Bronchial epithelial cell (primary cell): Measurements from ENCODE around the gene ARFGAP1. TPM values are rescaled to one million over a fixed set of nuclear protein-coding genes. Genes with fewer than 3 reads are reported as not detected.

Experiments
- DNase-seq: peaks from one replicate; pipeline ENCODE4 v3.0.0-alpha.2; 2010; ENCODE audit warnings: low read depth
- FAIRE-seq: peaks from 2 replicates; lab custom pipeline; 2011; peaks lifted over from hg19 to GRCh38; lab: Jason Lieb, UNC
- H3K27me3 ChIP-seq: 2 replicates; pipeline ENCODE4 v1.5.1; 2011; ENCODE audit warnings: low read length; ENCODE audit not compliant: control insufficient read depth, insufficient read depth
- H3K36me3 ChIP-seq: 2 replicates; pipeline ENCODE4 v1.5.1; 2011; ENCODE audit warnings: low read length; ENCODE audit not compliant: control insufficient read depth, insufficient read depth
- H3K4me3 ChIP-seq: 2 replicates; pipeline ENCODE4 v1.5.1; 2011; ENCODE audit warnings: mild to moderate bottlenecking, low read depth, low read length, control low read depth
- total RNA-seq: library from RNA; depleted of rRNA; stranded (reverse); fragments of >200 nt; gene quantifications from 2 replicates; pipeline ENCODE4 v1.2.1, GENCODE V29; 2014
- TF ChIP-seq, protein P1 (sequence below): IDR thresholded peaks from 2 replicates; pipeline ENCODE4 v1.5.1; 2011; ENCODE audit warnings: mild to moderate bottlenecking, moderate library complexity, low read length, control low read depth, inconsistent platforms; ENCODE audit not compliant: insufficient read depth, severe bottlenecking

ARFGAP1 gene
- total RNA-seq, 1 donor from 2014 or later: 49.2 TPM

DNA sequence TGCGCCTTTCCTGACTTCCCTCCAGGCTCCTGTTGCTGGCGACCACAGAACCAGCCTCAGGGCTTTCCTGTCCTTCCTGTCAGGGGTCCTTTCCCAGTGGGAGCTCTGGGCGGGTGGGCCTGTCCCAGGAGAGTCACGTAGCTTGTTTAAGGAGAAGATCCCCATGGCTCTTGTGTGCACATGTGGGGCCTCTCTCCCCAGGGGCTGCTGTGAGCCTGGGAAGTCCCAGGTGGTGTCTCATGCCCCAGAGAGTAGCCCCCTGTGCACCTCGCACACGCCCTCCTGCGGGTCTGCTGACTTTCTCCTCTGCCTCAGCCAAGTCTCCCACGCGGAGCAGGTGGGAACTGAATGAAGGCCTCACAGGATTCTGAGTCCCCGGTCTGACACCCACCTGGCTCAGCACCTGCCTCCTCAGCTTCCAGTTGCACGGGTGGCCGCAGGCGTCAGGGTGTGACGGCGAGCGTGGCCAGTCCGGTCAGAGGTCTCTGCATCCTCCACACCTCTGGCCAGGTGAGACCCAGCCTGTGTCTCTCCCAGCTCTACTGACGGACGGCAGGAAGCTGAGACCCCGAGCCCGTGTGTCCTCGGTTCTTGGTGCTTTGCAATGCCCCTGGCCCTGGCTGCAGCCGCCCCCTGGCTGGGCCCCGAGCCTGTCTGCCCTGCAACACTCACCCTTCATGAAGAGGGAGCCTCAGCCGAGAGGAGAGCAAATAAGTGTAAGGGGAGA lies 12.7 kb upstream of the ARFGAP1 start:
- Histone ChIP-seq H3K4me3 (no peak overlapping the region), H3K27me3 (peaks cover 11% of the 10 kb centered on the region), H3K36me3 (no peaks in the 10 kb centered on the region)
- TF ChIP-seq, protein P1, sequence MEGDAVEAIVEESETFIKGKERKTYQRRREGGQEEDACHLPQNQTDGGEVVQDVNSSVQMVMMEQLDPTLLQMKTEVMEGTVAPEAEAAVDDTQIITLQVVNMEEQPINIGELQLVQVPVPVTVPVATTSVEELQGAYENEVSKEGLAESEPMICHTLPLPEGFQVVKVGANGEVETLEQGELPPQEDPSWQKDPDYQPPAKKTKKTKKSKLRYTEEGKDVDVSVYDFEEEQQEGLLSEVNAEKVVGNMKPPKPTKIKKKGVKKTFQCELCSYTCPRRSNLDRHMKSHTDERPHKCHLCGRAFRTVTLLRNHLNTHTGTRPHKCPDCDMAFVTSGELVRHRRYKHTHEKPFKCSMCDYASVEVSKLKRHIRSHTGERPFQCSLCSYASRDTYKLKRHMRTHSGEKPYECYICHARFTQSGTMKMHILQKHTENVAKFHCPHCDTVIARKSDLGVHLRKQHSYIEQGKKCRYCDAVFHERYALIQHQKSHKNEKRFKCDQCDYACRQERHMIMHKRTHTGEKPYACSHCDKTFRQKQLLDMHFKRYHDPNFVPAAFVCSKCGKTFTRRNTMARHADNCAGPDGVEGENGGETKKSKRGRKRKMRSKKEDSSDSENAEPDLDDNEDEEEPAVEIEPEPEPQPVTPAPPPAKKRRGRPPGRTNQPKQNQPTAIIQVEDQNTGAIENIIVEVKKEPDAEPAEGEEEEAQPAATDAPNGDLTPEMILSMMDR: no peak
- no peak for DNase-seq
- no peak for FAIRE-seq

DNA sequence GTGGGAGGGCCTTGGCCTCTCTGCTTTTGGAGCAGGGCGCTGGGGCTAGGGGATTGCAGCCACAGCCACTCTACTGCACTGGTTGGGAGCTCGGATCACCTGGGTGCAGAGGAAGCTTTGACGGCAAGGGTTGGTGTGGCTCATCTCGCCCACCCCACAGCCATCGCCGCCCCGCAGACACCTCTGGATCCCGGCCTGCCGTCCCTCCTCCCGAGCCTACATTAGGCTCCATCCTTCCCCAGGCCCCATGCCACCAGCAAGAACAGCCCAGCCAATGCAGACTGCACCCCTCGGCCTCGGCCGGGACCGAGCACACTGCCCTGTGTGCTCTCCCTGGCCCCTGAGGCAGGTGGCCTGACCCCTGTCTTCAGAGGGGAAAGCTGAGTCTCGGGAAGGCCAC lies 12.1 kb upstream of the ARFGAP1 start:
- TF ChIP-seq, protein P1: no peak
- FAIRE-seq (no peak), DNase-seq (no peak)
- Histone ChIP-seq H3K27me3 (peaks cover 8% of the 10 kb centered on the region), H3K36me3 (no peaks in the 10 kb centered on the region), H3K4me3 (no peak overlapping the region)

DNA sequence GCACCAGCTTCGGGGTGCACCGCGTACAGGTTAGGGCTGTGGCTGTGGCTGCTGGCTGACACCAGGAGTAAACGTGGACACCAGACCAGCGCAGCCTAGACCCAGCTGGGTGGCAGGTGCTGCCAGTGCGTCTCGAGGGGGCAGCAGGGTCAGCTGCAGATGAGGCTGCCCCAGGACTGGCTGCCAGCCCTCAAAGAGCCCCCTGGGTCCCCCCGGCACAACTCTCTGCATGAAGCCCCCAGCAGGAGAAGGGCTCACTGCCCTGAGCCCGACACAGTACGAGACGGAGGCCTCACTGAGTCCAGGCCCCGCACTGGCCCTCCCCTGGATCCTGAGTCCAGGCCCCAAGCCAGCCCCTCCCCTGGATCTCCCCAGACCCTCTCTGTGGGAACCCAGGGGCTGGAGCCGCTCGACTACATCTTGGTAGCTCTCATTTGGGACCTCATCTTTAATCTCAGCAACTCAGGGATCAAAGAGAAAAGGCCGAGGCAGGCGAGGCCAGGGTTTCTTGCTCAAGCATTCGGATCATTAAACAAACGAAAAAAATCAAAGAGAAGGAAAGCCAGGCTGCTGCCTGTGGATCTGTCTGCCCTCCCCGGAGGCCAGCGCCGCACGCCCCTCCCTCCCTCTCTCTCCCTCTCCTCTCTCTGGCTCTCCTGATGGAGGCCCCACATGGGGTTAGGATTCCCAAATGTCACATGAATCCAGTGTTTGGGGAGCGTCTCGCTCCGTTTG lies 11.4 kb upstream of the ARFGAP1 start:
- H3K27me3 ChIP-seq: peaks cover 8% of the 10 kb centered on the region
- TF ChIP-seq, protein P1: no peak
- DNase-seq (no peak), FAIRE-seq (no peak)
- no peak overlapping the region for H3K4me3 ChIP-seq
- no peaks in the 10 kb centered on the region for H3K36me3 ChIP-seq

DNA sequence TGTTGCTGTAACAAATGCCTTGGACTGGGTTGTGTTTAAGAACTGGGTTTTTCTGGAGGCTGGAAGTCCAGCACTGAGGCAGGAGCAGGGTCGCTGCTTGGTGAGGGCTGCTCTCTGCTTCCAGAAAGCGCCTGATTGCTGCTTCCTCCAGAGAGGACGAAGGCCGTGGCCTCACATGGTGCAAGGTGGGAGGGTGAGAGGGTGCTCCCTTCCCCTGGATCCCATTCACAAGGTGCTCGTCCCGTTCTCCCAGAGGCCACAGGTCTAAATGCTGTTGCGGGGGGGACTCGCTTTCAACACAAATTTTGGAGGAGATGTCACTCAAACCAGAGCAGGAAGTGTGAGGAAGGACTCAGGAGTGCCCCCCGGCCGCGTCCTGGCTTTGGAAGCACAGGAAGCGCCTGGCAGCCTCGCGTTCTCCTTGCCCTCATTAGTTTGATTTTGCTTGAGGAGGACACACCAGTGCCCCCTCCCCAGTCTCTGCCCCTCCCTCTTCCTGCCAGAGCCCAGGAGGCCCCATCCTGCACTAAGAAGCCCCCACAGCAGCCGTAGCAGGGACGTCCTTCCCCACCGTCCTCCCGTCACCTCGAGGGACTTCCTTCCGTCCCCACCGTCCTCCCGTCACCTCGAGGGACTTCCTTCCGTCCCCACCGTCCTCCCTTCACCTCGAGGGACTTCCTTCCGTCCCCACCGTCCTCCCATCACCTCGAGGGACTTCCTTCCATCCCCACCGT lies 10.7 kb upstream of the ARFGAP1 start:
- FAIRE-seq (no peak), DNase-seq (no peak)
- no peak overlapping the region for H3K4me3 ChIP-seq
- TF ChIP-seq, protein P1: no peak
- peaks cover 8% of the 10 kb centered on the region for H3K27me3 ChIP-seq
- no peaks in the 10 kb centered on the region for H3K36me3 ChIP-seq

DNA sequence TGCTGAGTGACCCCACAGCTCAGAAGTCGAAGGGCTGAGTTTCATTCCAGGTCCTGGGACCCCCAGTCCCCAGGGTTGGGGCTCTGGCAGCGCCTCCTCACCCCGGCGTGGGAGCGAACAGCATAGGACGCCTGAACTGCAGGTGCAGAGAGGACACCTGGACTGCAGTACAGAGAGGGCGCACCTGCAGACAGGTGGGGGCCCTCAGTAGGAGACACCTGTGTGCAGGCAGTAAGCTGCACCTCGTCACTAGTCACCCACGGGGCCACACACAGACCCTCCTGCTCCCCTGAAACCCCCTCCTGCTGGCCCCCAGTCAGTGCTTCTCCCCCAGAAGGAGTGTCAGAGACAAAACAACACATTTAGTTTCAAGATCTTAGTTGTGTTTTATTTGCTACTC lies 9.8 kb upstream of the ARFGAP1 start:
- no peak for DNase-seq
- no peak for FAIRE-seq
- no peaks in the 10 kb centered on the region for H3K36me3 ChIP-seq
- H3K4me3 ChIP-seq: no peak overlapping the region
- TF ChIP-seq, protein P1: no peak
- H3K27me3 ChIP-seq: peaks cover 9% of the 10 kb centered on the region
